HFF-Myc (cell line): Measurements from ENCODE around the gene RNF144B.

Experiments
- DNase-seq: peaks from one replicate; pipeline ENCODE4 v3.0.0-alpha.2; 2011; ENCODE audit warnings: low read depth; ENCODE audit errors: extremely low read depth
- H3K4me3 ChIP-seq: replicated peaks from 2 replicates; pipeline ENCODE4 v1.5.1; 2011; ENCODE audit warnings: low read depth, mild to moderate bottlenecking, control low read depth, low read length
- TF ChIP-seq, protein P1 (sequence below): IDR thresholded peaks from 2 replicates; pipeline ENCODE4 v1.5.1; 2012; ENCODE audit warnings: mild to moderate bottlenecking, low read depth, low read length, control low read depth; ENCODE audit errors: missing control alignments

The RNF144B gene

DNA sequence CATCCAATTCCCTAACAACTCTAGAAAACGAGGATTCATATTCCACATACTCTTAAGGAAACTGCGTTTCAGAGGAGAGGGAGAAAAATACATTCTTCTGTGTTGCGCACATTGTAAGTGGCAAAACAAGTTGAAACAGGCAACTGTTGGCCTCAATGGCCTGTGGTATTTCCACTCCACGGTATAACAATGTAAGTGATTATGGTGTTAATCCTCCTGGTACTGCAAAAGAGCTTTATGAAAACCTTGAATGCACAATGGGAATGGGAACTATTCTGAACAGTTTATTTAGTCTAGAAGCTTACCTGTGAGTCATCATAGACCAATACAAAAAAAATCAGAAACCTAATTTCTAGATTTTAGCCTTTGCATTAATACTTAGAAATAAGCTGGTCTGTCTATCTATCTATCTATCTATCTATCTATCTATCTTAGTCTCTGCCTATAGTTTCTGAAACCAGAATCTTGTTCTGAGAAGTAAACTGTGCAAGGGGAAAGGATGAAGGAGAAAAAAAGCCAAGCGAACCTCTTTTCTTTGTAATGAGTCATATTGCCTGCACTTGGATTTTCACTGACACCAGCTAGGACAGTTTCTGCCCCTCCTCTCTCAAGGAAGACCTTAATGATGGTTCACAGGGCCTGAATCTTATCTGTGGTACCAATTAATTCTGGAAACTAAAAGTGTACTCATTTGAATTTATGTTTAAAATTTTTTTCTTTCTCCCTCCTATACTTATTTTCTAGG is 101.5 kb downstream of the RNF144B start:
- TF ChIP-seq, protein P1, sequence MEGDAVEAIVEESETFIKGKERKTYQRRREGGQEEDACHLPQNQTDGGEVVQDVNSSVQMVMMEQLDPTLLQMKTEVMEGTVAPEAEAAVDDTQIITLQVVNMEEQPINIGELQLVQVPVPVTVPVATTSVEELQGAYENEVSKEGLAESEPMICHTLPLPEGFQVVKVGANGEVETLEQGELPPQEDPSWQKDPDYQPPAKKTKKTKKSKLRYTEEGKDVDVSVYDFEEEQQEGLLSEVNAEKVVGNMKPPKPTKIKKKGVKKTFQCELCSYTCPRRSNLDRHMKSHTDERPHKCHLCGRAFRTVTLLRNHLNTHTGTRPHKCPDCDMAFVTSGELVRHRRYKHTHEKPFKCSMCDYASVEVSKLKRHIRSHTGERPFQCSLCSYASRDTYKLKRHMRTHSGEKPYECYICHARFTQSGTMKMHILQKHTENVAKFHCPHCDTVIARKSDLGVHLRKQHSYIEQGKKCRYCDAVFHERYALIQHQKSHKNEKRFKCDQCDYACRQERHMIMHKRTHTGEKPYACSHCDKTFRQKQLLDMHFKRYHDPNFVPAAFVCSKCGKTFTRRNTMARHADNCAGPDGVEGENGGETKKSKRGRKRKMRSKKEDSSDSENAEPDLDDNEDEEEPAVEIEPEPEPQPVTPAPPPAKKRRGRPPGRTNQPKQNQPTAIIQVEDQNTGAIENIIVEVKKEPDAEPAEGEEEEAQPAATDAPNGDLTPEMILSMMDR: no peak
- DNase-seq: no peak

DNA sequence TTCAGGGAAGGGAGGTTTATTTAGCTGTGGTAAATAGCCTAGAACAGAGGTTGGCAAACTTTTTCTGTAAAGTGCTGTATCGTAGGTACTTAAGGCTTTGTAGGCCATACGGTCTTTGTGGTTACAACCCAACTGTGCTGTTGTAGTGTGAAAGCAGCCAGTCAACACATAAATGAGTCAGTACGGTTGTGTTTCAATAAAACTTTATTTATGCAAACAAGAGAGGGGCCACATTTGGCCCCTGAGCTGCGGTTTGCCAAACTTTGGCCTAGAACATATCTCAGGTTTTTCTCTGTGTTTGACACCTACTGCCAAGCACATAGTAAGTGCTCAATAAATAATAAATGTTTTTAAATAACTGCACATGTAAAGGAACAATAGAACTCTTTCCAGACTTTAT is 102.2 kb downstream of the RNF144B start:
- DNase-seq: no peak
- TF ChIP-seq, protein P1: no peak
- no peak overlapping the region for H3K4me3 ChIP-seq

More for the DNA sequence above, 101.5 kb downstream of the RNF144B start:
- no peak overlapping the region for H3K4me3 ChIP-seq

DNA sequence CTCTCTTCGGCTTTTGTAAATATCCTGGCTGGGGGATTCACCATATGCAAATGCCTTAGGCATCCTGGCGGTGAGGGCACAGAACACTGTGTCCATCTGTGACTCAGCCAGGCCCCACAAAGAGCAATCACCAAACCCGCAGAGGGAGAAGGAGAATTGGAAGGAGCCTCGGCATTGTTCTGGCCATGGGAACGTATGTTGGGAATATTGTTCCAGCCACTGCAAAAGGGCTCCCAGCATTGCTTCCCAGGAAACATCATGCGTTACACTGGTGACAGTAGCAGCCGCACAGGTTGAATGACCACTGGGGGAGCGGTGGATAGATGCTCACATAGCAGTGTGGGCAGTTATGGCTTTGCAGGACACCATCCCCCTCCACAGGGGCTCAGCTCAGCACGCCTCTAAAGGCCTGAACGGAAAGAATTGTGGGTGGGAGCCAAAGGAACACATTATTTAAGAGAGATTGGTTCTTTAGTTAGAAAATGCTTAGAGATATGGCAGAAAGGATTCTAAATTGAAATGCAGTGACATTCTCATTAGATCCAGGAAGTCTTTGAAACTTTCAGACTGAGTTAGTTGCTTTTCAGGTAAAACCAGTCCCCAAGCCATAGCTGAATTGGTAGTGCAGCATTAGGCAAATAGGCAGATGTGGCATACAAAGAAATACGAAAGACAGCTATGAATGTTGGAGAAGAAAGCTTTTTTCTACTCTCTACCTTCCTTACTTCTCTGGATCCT is 104.3 kb downstream of the RNF144B start:
- TF ChIP-seq, protein P1: no peak
- H3K4me3 ChIP-seq: no peak overlapping the region
- no peak for DNase-seq

DNA sequence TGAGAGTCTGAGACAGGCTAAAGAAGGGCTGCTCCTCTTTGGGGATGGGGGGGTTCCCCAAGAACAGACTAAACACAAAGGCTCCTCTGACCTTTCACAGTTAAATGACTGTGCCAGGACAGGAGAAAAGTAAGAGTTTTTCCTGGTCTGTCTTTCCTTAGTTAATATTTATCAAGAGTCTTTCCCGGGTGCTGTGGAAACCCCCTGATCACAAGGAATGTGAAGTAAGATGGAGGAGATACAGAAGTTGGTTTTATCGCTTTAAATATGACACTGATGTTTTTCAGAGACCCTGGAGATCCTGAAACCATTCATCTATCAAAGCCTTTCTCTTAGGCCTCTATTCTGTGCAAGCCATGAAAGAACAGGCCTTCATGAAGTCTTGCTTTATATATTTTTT is 105.8 kb downstream of the RNF144B start:
- no peak for DNase-seq
- TF ChIP-seq, protein P1: no peak

DNA sequence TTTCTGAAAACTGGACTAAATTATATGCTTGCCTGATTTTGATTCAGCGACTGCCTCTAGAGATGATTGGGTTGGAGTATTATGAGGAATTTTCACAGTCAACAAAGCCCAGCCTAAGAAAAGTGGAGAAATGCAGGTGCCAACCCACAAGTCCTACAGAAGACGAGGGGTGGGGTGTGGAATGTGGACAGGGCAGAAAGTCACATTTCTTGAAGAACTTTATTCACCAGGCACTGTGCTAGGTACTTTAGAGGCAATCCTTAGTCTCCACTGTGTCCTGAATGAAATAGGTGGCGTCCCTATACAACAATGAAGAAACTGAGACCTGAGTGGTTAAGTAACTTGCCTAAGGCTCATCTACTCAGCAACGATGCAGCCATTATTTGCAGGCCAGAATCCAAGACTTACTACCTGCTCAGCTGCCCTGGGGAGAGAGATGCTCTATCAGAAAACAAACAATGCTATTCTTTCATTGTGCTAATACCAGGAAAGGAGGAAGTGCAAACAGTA is 106.3 kb downstream of the RNF144B start:
- TF ChIP-seq, protein P1: no peak
- DNase-seq: no peak
- no peak overlapping the region for H3K4me3 ChIP-seq

More for the DNA sequence above, 105.8 kb downstream of the RNF144B start:
- H3K4me3 ChIP-seq: no peak overlapping the region

DNA sequence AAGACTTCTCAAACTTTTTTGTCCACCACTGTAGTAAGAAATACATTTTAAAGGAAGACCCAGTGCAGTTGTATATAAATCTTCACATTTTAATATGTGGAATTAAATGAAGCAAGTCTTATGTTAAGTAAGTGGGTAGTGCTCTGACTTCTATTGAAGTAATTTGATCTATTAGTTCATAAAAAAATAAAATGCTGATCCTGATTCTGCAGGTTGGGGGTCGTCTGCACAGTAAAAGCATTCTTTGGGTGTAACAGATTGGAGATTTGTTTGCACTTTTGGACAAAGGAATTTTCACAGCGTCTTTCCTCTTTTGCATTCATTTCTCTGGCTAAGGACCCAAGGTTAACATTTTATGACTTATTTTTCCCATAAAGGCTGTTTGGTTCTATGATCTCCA is 106.8 kb downstream of the RNF144B start:
- DNase-seq: no peak
- H3K4me3 ChIP-seq: no peak overlapping the region
- TF ChIP-seq, protein P1: no peak
